ENCODE measurements around the gene SPOCK2. TPM values are rescaled to one million over a fixed set of nuclear protein-coding genes. Genes with fewer than 3 reads are reported as not detected.

The SPOCK2 gene
- polyA plus RNA-seq, 1 donor (not counting 4 experiments of a cell fraction or from before 2014, with no cell fraction given), result 0.14 TPM

GRCh38 chr10:72083790-72084459 lies 4.4 kb downstream of the SPOCK2 start:
- dilution Hi-C loops (cut with MboI; ENCODE audit: extremely low pct_ligation_motif_present, low sequenced_read_pairs), result no loop called here
- peaks cover 13% of the 10 kb centered on the region for H3K4me1 ChIP-seq (ENCODE audit: control insufficient read depth, extremely low read depth, insufficient read depth, low read length)

GRCh38 chr10:72082856-72083789 lies 5.2 kb downstream of the SPOCK2 start:
- H3K9me1 ChIP-seq (ENCODE audit: control insufficient read depth, extremely low read depth, insufficient read depth, low read length), result no peaks in the 10 kb centered on the region
- dilution Hi-C loops (cut with MboI; ENCODE audit: extremely low pct_ligation_motif_present, low sequenced_read_pairs), result no loop called here
- peaks cover 19% of the 10 kb centered on the region for H3K27me3 ChIP-seq (ENCODE audit: control insufficient read depth, extremely low read depth, insufficient read depth, low read length)
- no peak overlapping the region for H3K4me2 ChIP-seq (ENCODE audit: control insufficient read depth, extremely low read depth, insufficient read depth, low read depth, low read length)
- H3K27ac ChIP-seq (ENCODE audit: control insufficient read depth, insufficient read depth, low read length), result no peak overlapping the region
- no peak overlapping the region for H3K9ac ChIP-seq (ENCODE audit: control insufficient read depth, extremely low read depth, insufficient read depth, low read length)
- TF ChIP-seq, protein P1, sequence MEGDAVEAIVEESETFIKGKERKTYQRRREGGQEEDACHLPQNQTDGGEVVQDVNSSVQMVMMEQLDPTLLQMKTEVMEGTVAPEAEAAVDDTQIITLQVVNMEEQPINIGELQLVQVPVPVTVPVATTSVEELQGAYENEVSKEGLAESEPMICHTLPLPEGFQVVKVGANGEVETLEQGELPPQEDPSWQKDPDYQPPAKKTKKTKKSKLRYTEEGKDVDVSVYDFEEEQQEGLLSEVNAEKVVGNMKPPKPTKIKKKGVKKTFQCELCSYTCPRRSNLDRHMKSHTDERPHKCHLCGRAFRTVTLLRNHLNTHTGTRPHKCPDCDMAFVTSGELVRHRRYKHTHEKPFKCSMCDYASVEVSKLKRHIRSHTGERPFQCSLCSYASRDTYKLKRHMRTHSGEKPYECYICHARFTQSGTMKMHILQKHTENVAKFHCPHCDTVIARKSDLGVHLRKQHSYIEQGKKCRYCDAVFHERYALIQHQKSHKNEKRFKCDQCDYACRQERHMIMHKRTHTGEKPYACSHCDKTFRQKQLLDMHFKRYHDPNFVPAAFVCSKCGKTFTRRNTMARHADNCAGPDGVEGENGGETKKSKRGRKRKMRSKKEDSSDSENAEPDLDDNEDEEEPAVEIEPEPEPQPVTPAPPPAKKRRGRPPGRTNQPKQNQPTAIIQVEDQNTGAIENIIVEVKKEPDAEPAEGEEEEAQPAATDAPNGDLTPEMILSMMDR (optimal IDR thresholded peaks at IDR 0.05 in 1 of 3, IDR thresholded peaks at IDR 0.05 in 1 of 3, conservative IDR thresholded peaks at IDR 0.05 in 1 of 3; ENCODE audit: extremely low read depth in 1 of 3, insufficient read depth in 2 of 3, low read length in 3 of 3), result no peak
- TF ChIP-seq EZH2 (IDR thresholded peaks at IDR 0.05; ENCODE audit: low read length), result no peak
- no peak overlapping the region for H3K4me3 ChIP-seq (ENCODE audit: control insufficient read depth in 2 of 3, extremely low read depth in 1 of 3, insufficient read depth in 2 of 3, low read depth in 1 of 3, low read length in 3 of 3)
- no peak for DNase-seq (ENCODE audit: low read depth, low spot score)
- no peaks in the 10 kb centered on the region for H4K20me1 ChIP-seq (ENCODE audit: control insufficient read depth, extremely low read depth, insufficient read depth, low read length)
- peaks cover 8% of the 10 kb centered on the region for H3K4me1 ChIP-seq (ENCODE audit: control insufficient read depth, extremely low read depth, insufficient read depth, low read length)
- H3K36me3 ChIP-seq (ENCODE audit: control insufficient read depth in 2 of 2, extremely low read depth in 1 of 2, insufficient read depth in 2 of 2, low read length in 2 of 2), result no peaks in the 10 kb centered on the region
- no peaks in the 10 kb centered on the region for H3K9me3 ChIP-seq (ENCODE audit: control insufficient read depth, low read depth, low read length)
- no peaks in the 10 kb centered on the region for H3K79me2 ChIP-seq (ENCODE audit: control insufficient read depth, insufficient read depth, low read length)
- no peak overlapping the region for H2AFZ ChIP-seq (ENCODE audit: control insufficient read depth, low read length)
- FAIRE-seq, result no peak

More at GRCh38 chr10:72083790-72084459, 4.4 kb downstream of the SPOCK2 start:
- FAIRE-seq (no peak), DNase-seq (ENCODE audit: low read depth, low spot score) (no peak)
- H3K27ac ChIP-seq (ENCODE audit: control insufficient read depth, insufficient read depth, low read length), result no peak overlapping the region
- H3K4me2 ChIP-seq (ENCODE audit: control insufficient read depth, extremely low read depth, insufficient read depth, low read depth, low read length), result no peak overlapping the region
- H2AFZ ChIP-seq (ENCODE audit: control insufficient read depth, low read length), result no peak overlapping the region
- TF ChIP-seq, protein P1 (optimal IDR thresholded peaks at IDR 0.05 in 1 of 3, IDR thresholded peaks at IDR 0.05 in 1 of 3, conservative IDR thresholded peaks at IDR 0.05 in 1 of 3; ENCODE audit: extremely low read depth in 1 of 3, insufficient read depth in 2 of 3, low read length in 3 of 3), result no peak
- no peak for TF ChIP-seq EZH2 (IDR thresholded peaks at IDR 0.05; ENCODE audit: low read length)
- peaks cover 27% of the 10 kb centered on the region for H3K27me3 ChIP-seq (ENCODE audit: control insufficient read depth, extremely low read depth, insufficient read depth, low read length)
- no peaks in the 10 kb centered on the region for H3K9me3 ChIP-seq (ENCODE audit: control insufficient read depth, low read depth, low read length)
- H3K36me3 ChIP-seq (ENCODE audit: control insufficient read depth in 2 of 2, extremely low read depth in 1 of 2, insufficient read depth in 2 of 2, low read length in 2 of 2), result no peaks in the 10 kb centered on the region
- H3K9ac ChIP-seq (ENCODE audit: control insufficient read depth, extremely low read depth, insufficient read depth, low read length), result no peak overlapping the region
- no peaks in the 10 kb centered on the region for H3K9me1 ChIP-seq (ENCODE audit: control insufficient read depth, extremely low read depth, insufficient read depth, low read length)
- no peaks in the 10 kb centered on the region for H3K79me2 ChIP-seq (ENCODE audit: control insufficient read depth, insufficient read depth, low read length)
- no peaks in the 10 kb centered on the region for H4K20me1 ChIP-seq (ENCODE audit: control insufficient read depth, extremely low read depth, insufficient read depth, low read length)
- no peak overlapping the region for H3K4me3 ChIP-seq (ENCODE audit: control insufficient read depth in 2 of 3, extremely low read depth in 1 of 3, insufficient read depth in 2 of 3, low read depth in 1 of 3, low read length in 3 of 3)
